ENCODE measurements around the gene IGSF11.

DNA sequence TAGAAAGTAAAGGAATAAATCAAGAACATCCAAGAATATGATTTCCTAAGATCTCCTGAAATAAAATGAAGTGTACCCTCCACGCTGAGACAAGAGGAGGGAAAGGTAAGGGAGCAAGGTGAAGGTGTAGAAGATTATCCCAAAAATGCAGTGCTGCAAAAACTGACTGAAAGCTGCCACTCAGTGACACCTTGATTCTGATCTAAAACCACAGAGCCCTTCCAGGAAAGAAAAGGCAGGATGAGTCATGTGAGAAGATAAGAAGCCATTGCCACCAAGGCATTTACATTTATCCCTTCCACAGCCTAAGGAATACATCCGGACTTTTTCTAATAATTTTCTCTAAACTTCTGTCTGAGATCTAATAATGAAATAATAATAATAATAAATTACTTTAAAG is 49.9 kb downstream of the IGSF11 start:
- TF ChIP-seq, protein P1, sequence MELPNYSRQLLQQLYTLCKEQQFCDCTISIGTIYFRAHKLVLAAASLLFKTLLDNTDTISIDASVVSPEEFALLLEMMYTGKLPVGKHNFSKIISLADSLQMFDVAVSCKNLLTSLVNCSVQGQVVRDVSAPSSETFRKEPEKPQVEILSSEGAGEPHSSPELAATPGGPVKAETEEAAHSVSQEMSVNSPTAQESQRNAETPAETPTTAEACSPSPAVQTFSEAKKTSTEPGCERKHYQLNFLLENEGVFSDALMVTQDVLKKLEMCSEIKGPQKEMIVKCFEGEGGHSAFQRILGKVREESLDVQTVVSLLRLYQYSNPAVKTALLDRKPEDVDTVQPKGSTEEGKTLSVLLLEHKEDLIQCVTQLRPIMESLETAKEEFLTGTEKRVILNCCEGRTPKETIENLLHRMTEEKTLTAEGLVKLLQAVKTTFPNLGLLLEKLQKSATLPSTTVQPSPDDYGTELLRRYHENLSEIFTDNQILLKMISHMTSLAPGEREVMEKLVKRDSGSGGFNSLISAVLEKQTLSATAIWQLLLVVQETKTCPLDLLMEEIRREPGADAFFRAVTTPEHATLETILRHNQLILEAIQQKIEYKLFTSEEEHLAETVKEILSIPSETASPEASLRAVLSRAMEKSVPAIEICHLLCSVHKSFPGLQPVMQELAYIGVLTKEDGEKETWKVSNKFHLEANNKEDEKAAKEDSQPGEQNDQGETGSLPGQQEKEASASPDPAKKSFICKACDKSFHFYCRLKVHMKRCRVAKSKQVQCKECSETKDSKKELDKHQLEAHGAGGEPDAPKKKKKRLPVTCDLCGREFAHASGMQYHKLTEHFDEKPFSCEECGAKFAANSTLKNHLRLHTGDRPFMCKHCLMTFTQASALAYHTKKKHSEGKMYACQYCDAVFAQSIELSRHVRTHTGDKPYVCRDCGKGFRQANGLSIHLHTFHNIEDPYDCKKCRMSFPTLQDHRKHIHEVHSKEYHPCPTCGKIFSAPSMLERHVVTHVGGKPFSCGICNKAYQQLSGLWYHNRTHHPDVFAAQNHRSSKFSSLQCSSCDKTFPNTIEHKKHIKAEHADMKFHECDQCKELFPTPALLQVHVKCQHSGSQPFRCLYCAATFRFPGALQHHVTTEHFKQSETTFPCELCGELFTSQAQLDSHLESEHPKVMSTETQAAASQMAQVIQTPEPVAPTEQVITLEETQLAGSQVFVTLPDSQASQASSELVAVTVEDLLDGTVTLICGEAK (IDR thresholded peaks at IDR 0.05): no peak
- TF ChIP-seq, protein P1 (CRISPR knock-in tag; IDR thresholded peaks at IDR 0.05): no peak
- no peak for TF ChIP-seq MYC (IDR thresholded peaks at IDR 0.05; ENCODE audit: low read depth, low read length)
- TF ChIP-seq MYC (CRISPR knock-in tag; IDR thresholded peaks at IDR 0.05; ENCODE audit: borderline replicate concordance, low read depth): no peak
- TF ChIP-seq, protein P2, sequence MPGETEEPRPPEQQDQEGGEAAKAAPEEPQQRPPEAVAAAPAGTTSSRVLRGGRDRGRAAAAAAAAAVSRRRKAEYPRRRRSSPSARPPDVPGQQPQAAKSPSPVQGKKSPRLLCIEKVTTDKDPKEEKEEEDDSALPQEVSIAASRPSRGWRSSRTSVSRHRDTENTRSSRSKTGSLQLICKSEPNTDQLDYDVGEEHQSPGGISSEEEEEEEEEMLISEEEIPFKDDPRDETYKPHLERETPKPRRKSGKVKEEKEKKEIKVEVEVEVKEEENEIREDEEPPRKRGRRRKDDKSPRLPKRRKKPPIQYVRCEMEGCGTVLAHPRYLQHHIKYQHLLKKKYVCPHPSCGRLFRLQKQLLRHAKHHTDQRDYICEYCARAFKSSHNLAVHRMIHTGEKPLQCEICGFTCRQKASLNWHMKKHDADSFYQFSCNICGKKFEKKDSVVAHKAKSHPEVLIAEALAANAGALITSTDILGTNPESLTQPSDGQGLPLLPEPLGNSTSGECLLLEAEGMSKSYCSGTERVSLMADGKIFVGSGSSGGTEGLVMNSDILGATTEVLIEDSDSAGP (CRISPR knock-in tag; IDR thresholded peaks at IDR 0.05): no peak
- no peak for TF ChIP-seq NR2C2 (CRISPR knock-in tag; IDR thresholded peaks at IDR 0.05)
- TF ChIP-seq NR2C2 (tag; IDR thresholded peaks at IDR 0.05): no peak
- TF ChIP-seq, protein P3, sequence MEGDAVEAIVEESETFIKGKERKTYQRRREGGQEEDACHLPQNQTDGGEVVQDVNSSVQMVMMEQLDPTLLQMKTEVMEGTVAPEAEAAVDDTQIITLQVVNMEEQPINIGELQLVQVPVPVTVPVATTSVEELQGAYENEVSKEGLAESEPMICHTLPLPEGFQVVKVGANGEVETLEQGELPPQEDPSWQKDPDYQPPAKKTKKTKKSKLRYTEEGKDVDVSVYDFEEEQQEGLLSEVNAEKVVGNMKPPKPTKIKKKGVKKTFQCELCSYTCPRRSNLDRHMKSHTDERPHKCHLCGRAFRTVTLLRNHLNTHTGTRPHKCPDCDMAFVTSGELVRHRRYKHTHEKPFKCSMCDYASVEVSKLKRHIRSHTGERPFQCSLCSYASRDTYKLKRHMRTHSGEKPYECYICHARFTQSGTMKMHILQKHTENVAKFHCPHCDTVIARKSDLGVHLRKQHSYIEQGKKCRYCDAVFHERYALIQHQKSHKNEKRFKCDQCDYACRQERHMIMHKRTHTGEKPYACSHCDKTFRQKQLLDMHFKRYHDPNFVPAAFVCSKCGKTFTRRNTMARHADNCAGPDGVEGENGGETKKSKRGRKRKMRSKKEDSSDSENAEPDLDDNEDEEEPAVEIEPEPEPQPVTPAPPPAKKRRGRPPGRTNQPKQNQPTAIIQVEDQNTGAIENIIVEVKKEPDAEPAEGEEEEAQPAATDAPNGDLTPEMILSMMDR (IDR thresholded peaks at IDR 0.05 in 2 of 3, conservative IDR thresholded peaks at IDR 0.05 in 1 of 3; ENCODE audit: insufficient read depth in 2 of 3, low read depth in 1 of 3, low read length in 3 of 3): no peak
- no peak for TF ChIP-seq ZNF780A (CRISPR knock-in tag; IDR thresholded peaks at IDR 0.05)
- no peak for TF ChIP-seq POLR2AphosphoS5 (IDR thresholded peaks at IDR 0.05; ENCODE audit: control insufficient read depth, insufficient read depth, low read depth, low read length)
